Stimulated activated CD4-positive, alpha-beta T cell treated with anti-CD3 and anti-CD28 coated beads, Interleukin-1b, Interleukin-23, amount 100 ng/mL, for 48 hours (primary cell): ENCODE measurements around the gene RGL3.
"Not testable (repeated sequence)": the region's sequence is repeated elsewhere in the genome, so short reads cannot be mapped to it uniquely, and the experiment has no call there.

Experiments used
- DNase-seq: peaks from one replicate; pipeline ENCODE4 v3.0.0-alpha.2; 2020

The RGL3 gene

GRCh38 chr19:11380653-11381537 is 38.2 kb downstream of the RGL3 start:
- DNase-seq: peak; percentile 97

- no peak for DNase-seq
Measured at GRCh38 chr19:11379857-11380350, 39.2 kb downstream of the RGL3 start.

GRCh38 chr19:11379269-11379845 is 39.8 kb downstream of the RGL3 start:
- not testable (repeated sequence) for DNase-seq

- no peak for DNase-seq
Measured at GRCh38 chr19:11378319-11379189, 40.6 kb downstream of the RGL3 start.

GRCh38 chr19:11377756-11378155 is 41.4 kb downstream of the RGL3 start:
- DNase-seq: no peak

GRCh38 chr19:11377237-11377636 is 41.9 kb downstream of the RGL3 start:
- no peak for DNase-seq

GRCh38 chr19:11375143-11375948 is 43.8 kb downstream of the RGL3 start:
- peak; percentile 76 for DNase-seq

GRCh38 chr19:11374433-11375142 is 44.5 kb downstream of the RGL3 start, which contains the start of gene SWSAP1:
Gene SWSAP1 (plus strand): TSS chr19:11374666. CDS start chr19:11374681, 15 bp downstream.
- peak; percentile 97 for DNase-seq

- no peak for DNase-seq
Measured at GRCh38 chr19:11373885-11374432, 45.2 kb downstream of the RGL3 start.

GRCh38 chr19:11373166-11373884 is 45.8 kb downstream of the RGL3 start:
- DNase-seq: no peak

- no peak for DNase-seq
Measured at GRCh38 chr19:11370744-11371143, 48.4 kb downstream of the RGL3 start.

- no peak for DNase-seq
Measured at GRCh38 chr19:11367528-11367927, 51.6 kb downstream of the RGL3 start.

- no peak for DNase-seq
Measured at GRCh38 chr19:11365557-11366117, 53.5 kb downstream of the RGL3 start.

GRCh38 chr19:11364935-11365334 is 54.2 kb downstream of the RGL3 start:
- DNase-seq: no peak

GRCh38 chr19:11364296-11364904 is 54.7 kb downstream of the RGL3 start:
- DNase-seq: no peak

GRCh38 chr19:11363881-11364280 is 55.2 kb downstream of the RGL3 start:
- no peak for DNase-seq

GRCh38 chr19:11361771-11362731 is 57.1 kb downstream of the RGL3 start:
- no peak for DNase-seq

GRCh38 chr19:11361037-11361770 is 57.9 kb downstream of the RGL3 start:
- DNase-seq: no peak
